Activated CD8-positive, alpha-beta T cell treated with anti-CD3 and anti-CD28 coated beads, Interleukin-2, amount 10 ng/mL, durations not matched to agents 7 days and 5 days (primary cell): ENCODE results near the gene FSD2. TPM values are rescaled to one million over a fixed set of nuclear protein-coding genes. Genes with fewer than 3 reads are reported as not detected.
A peak's percentile ranks its signal among the peaks of the same experiment; 100 is the strongest.

Source experiments
- ATAC-seq: fragments of 150-1000 bp; cut with Tn5 transposase; one replicate; pipeline ENCODE4 v1.10.0; 2021; ENCODE audit warnings: moderate library complexity
- CTCF ChIA-PET: fragments of 350-600 bp; sonication (Branson Sonifier 250); formaldehyde crosslinking; loops from one replicate; lab custom pipeline; 2021; ENCODE audit warnings: antibody characterized with exemption; lab: Charles Lee
- POLR2A ChIA-PET: fragments of 350-600 bp; sonication (Branson Sonifier 250); formaldehyde crosslinking; loops from one replicate; lab custom pipeline; 2021; ENCODE audit warnings: antibody characterized with exemption; lab: Charles Lee
- DNase-seq: peaks from one replicate; pipeline ENCODE4 v3.0.0-alpha.2; 2020
- H3K27ac Mint-ChIP-seq: one replicate; pipeline ENCODE4 v1.8.0; 2021; ENCODE audit warnings: mild to moderate bottlenecking, mixed read lengths
- H3K27me3 Mint-ChIP-seq: one replicate; pipeline ENCODE4 v1.8.0; 2021; ENCODE audit warnings: low read depth, mixed read lengths
- H3K36me3 Mint-ChIP-seq: one replicate; pipeline ENCODE4 v1.8.0; 2021; ENCODE audit warnings: low read depth, mixed read lengths
- H3K4me1 Mint-ChIP-seq: one replicate; pipeline ENCODE4 v1.8.0; 2021; ENCODE audit warnings: low read depth, mixed read lengths
- H3K4me3 Mint-ChIP-seq: one replicate; pipeline ENCODE4 v1.8.0; 2021; ENCODE audit warnings: mild to moderate bottlenecking, mixed read lengths
- H3K9me3 Mint-ChIP-seq: one replicate; pipeline ENCODE4 v1.8.0; 2022; ENCODE audit warnings: mixed read lengths; ENCODE audit not compliant: insufficient read depth
- total RNA-seq, 2 experiments: library from RNA; stranded (reverse); gene quantifications; one replicate each; pipeline ENCODE4 v1.2.3, GENCODE V29; 2021

The FSD2 gene
- total RNA-seq: not detected

- peaks cover 19% of the 10 kb centered on the region for H3K27me3 Mint-ChIP-seq
- no peaks in the 10 kb centered on the region for H3K9me3 Mint-ChIP-seq
- ChIA-PET POLR2A (no interaction called here), CTCF (no interaction called here)
- H3K4me1 Mint-ChIP-seq: peaks cover 12% of the 10 kb centered on the region
- H3K36me3 Mint-ChIP-seq: no peaks in the 10 kb centered on the region
- H3K4me3 Mint-ChIP-seq: no peak within 1 kb of the TSS
- ATAC-seq: no peak
- no peak for DNase-seq
- no peak within 1 kb of the TSS for H3K27ac Mint-ChIP-seq
Measured at GRCh38 chr15:82805994-82806406, at the start of gene FSD2. TSS of gene FSD2 (minus strand) at chr15:82806069. CDS start at chr15:82787390, 18,679 bp downstream.

GRCh38 chr15:82854554-82854953 lies 48.7 kb upstream of the FSD2 start:
- no peak for ATAC-seq

GRCh38 chr15:82852941-82853561 lies 47.2 kb upstream of the FSD2 start:
- no peaks in the 10 kb centered on the region for H3K36me3 Mint-ChIP-seq
- H3K4me1 Mint-ChIP-seq: peaks cover 29% of the 10 kb centered on the region
- ChIA-PET POLR2A (no interaction called here), CTCF (interaction anchor here (0.8 kb wide), 1 partner anchor 147 kb away, joined by 4 read pairs; no protein-coding TSS in a partner anchor)
- DNase-seq: peak; percentile 31
- no peak overlapping the region for H3K4me3 Mint-ChIP-seq
- no peaks in the 10 kb centered on the region for H3K9me3 Mint-ChIP-seq
- ATAC-seq: peak; percentile 43
- no peaks in the 10 kb centered on the region for H3K27me3 Mint-ChIP-seq
- no peak overlapping the region for H3K27ac Mint-ChIP-seq

More at GRCh38 chr15:82854554-82854953, 48.7 kb upstream of the FSD2 start:
- Mint-ChIP-seq H3K4me1 (peaks cover 24% of the 10 kb centered on the region), H3K4me3 (no peak overlapping the region), H3K9me3 (no peaks in the 10 kb centered on the region), H3K36me3 (no peaks in the 10 kb centered on the region), H3K27ac (no peak overlapping the region), H3K27me3 (no peaks in the 10 kb centered on the region)
- no peak for DNase-seq
- POLR2A ChIA-PET: no interaction called here
- CTCF ChIA-PET: no interaction called here

GRCh38 chr15:82851981-82852511 lies 46.2 kb upstream of the FSD2 start:
- DNase-seq (no peak), ATAC-seq (no peak)

GRCh38 chr15:82851306-82851850 lies 45.5 kb upstream of the FSD2 start:
- no peak for DNase-seq
- CTCF ChIA-PET: interaction anchor here (1.8 kb wide), 1 partner anchor 149 kb away, joined by 7 read pairs; no protein-coding TSS in a partner anchor

More at GRCh38 chr15:82851981-82852511, 46.2 kb upstream of the FSD2 start:
- Mint-ChIP-seq H3K27me3 (no peaks in the 10 kb centered on the region), H3K4me3 (no peak overlapping the region), H3K9me3 (no peaks in the 10 kb centered on the region), H3K27ac (no peak overlapping the region), H3K4me1 (peaks cover 32% of the 10 kb centered on the region), H3K36me3 (no peaks in the 10 kb centered on the region)
- ChIA-PET POLR2A (interaction anchor here (0.6 kb wide), 1 partner anchor 40 kb away, joined by 3 read pairs; no protein-coding TSS in a partner anchor), CTCF (interaction anchor here (0.6 to 1.8 kb wide), 2 partner anchors 9 to 148 kb away, joined by 3 to 7 read pairs; no protein-coding TSS in a partner anchor)

GRCh38 chr15:82850731-82851130 lies 44.9 kb upstream of the FSD2 start:
- no peak for ATAC-seq
- no peaks in the 10 kb centered on the region for H3K27me3 Mint-ChIP-seq
- CTCF ChIA-PET: interaction anchor here (1.1 to 2.4 kb wide), 5 partner anchors 7 to 150 kb away, joined by 3 to 12 read pairs (median 7); no protein-coding TSS in a partner anchor
- peaks cover 28% of the 10 kb centered on the region for H3K4me1 Mint-ChIP-seq
- H3K27ac Mint-ChIP-seq: no peak overlapping the region
- POLR2A ChIA-PET: no interaction called here
- H3K4me3 Mint-ChIP-seq: no peak overlapping the region
- no peak for DNase-seq
- no peaks in the 10 kb centered on the region for H3K36me3 Mint-ChIP-seq
- H3K9me3 Mint-ChIP-seq: no peaks in the 10 kb centered on the region

More at GRCh38 chr15:82851306-82851850, 45.5 kb upstream of the FSD2 start:
- peaks cover 32% of the 10 kb centered on the region for H3K4me1 Mint-ChIP-seq
- H3K27me3 Mint-ChIP-seq: no peaks in the 10 kb centered on the region
- H3K4me3 Mint-ChIP-seq: no peak overlapping the region
- H3K36me3 Mint-ChIP-seq: no peaks in the 10 kb centered on the region
- no peak for ATAC-seq
- no peak overlapping the region for H3K27ac Mint-ChIP-seq
- POLR2A ChIA-PET: no interaction called here
- no peaks in the 10 kb centered on the region for H3K9me3 Mint-ChIP-seq

GRCh38 chr15:82849556-82850512 lies 44.0 kb upstream of the FSD2 start:
- Mint-ChIP-seq H3K36me3 (no peaks in the 10 kb centered on the region), H3K27me3 (peaks cover 3% of the 10 kb centered on the region), H3K4me3 (no peak overlapping the region), H3K4me1 (peaks cover 28% of the 10 kb centered on the region), H3K9me3 (no peaks in the 10 kb centered on the region), H3K27ac (peak overlapping the region; percentile 60)
- ATAC-seq: peak; percentile 80
- CTCF ChIA-PET: interaction anchor here (0.5 to 4.0 kb wide), 24 partner anchors 8 to 516 kb away, joined by 3 to 46 read pairs (median 5); partner anchors contain the start of gene RAMAC
- peak; percentile 80 for DNase-seq
- POLR2A ChIA-PET: interaction anchor here (0.7 kb wide), 1 partner anchor 11 kb away, joined by 4 read pairs; no protein-coding TSS in a partner anchor

GRCh38 chr15:82848241-82848993 lies 42.5 kb upstream of the FSD2 start:
- ChIA-PET POLR2A (interaction anchor here (1.5 kb wide), 1 partner anchor 38 kb away, joined by 8 read pairs; no protein-coding TSS in a partner anchor), CTCF (interaction anchor here (0.7 to 4.0 kb wide), 11 partner anchors 8 to 260 kb away, joined by 3 to 46 read pairs (median 8); partner anchors contain the start of gene RAMAC)
- no peaks in the 10 kb centered on the region for H3K9me3 Mint-ChIP-seq
- peaks cover 27% of the 10 kb centered on the region for H3K4me1 Mint-ChIP-seq
- no peaks in the 10 kb centered on the region for H3K36me3 Mint-ChIP-seq
- H3K27ac Mint-ChIP-seq: no peak overlapping the region
- DNase-seq: peak; percentile 18
- H3K4me3 Mint-ChIP-seq: no peak overlapping the region
- ATAC-seq: no peak
- peaks cover 6% of the 10 kb centered on the region for H3K27me3 Mint-ChIP-seq

GRCh38 chr15:82847703-82848102 lies 41.8 kb upstream of the FSD2 start:
- H3K27me3 Mint-ChIP-seq: peaks cover 6% of the 10 kb centered on the region
- POLR2A ChIA-PET: interaction anchor here (1.5 kb wide), 1 partner anchor 37 kb away, joined by 8 read pairs; no protein-coding TSS in a partner anchor
- ATAC-seq: no peak

GRCh38 chr15:82846621-82847020 lies 40.8 kb upstream of the FSD2 start:
- DNase-seq (peak; percentile 16), ATAC-seq (no peak)
- H3K27me3 Mint-ChIP-seq: peaks cover 6% of the 10 kb centered on the region
- no peaks in the 10 kb centered on the region for H3K9me3 Mint-ChIP-seq
- CTCF ChIA-PET: interaction anchor here (2.3 to 4.0 kb wide), 4 partner anchors 10 to 154 kb away, joined by 8 to 46 read pairs (median 21); no protein-coding TSS in a partner anchor
- H3K4me1 Mint-ChIP-seq: peaks cover 19% of the 10 kb centered on the region
- peaks cover 6% of the 10 kb centered on the region for H3K36me3 Mint-ChIP-seq
- H3K4me3 Mint-ChIP-seq: no peak overlapping the region
- POLR2A ChIA-PET: no interaction called here
- no peak overlapping the region for H3K27ac Mint-ChIP-seq

More at GRCh38 chr15:82847703-82848102, 41.8 kb upstream of the FSD2 start:
- CTCF ChIA-PET: interaction anchor here (2.3 to 4.0 kb wide), 4 partner anchors 9 to 153 kb away, joined by 8 to 46 read pairs (median 21); no protein-coding TSS in a partner anchor
- Mint-ChIP-seq H3K36me3 (peaks cover 2% of the 10 kb centered on the region), H3K4me1 (peaks cover 20% of the 10 kb centered on the region), H3K27ac (no peak overlapping the region), H3K9me3 (no peaks in the 10 kb centered on the region), H3K4me3 (no peak overlapping the region)
- DNase-seq: peak; percentile 19
